ENCODE measurements around the gene TMEM19. TPM values are rescaled to one million over a fixed set of nuclear protein-coding genes. Genes with fewer than 3 reads are reported as not detected.
"Not testable (repeated sequence)": the region's sequence is repeated elsewhere in the genome, so short reads cannot be mapped to it uniquely, and the experiment has no call there.

TMEM19 gene
- total and polyA plus RNA-seq, 4 experiments from 2014 or later: 10.5 to 49.0 (median 21.1) TPM

GRCh38 chr12:71682466-71682865 is 3.4 kb upstream of the TMEM19 start:
- ChIA-PET CTCF (ENCODE audit: partially characterized antibody) (no interaction called here), POLR2A (ENCODE audit: partially characterized antibody) (no interaction called here)
- Histone ChIP-seq H3K36me3 (ENCODE audit: insufficient read depth, low read length) (no peaks in the 10 kb centered on the region), H3K4me3 (ENCODE audit: low read length in 2 of 2) (no peak overlapping the region), H3K4me1 (ENCODE audit: insufficient read depth, low read length) (peaks cover 19% of the 10 kb centered on the region), H3K27me3 (ENCODE audit: insufficient read depth, low read length) (no peaks in the 10 kb centered on the region), H3K27ac (ENCODE audit: low read depth, low read length) (no peak overlapping the region), H3K9me3 (ENCODE audit: control insufficient read depth in 1 of 2, low read length in 2 of 2) (no peaks in the 10 kb centered on the region)
- Mint-ChIP-seq H3K36me3 (peaks cover 0 to 7% of the 10 kb centered on the region in 2 donors), H3K4me1 (peaks cover under 1 to 16% (median 6%) of the 10 kb centered on the region in 4 donors), H3K4me3 (no peak overlapping the region), H3K27ac (no peak overlapping the region), H3K9me3 (no peaks in the 10 kb centered on the region), H3K27me3 (no peaks in the 10 kb centered on the region)
- no peak for DNase-seq
- intact Hi-C loops (cut with micrococcal nuclease): no loop called here

DNA sequence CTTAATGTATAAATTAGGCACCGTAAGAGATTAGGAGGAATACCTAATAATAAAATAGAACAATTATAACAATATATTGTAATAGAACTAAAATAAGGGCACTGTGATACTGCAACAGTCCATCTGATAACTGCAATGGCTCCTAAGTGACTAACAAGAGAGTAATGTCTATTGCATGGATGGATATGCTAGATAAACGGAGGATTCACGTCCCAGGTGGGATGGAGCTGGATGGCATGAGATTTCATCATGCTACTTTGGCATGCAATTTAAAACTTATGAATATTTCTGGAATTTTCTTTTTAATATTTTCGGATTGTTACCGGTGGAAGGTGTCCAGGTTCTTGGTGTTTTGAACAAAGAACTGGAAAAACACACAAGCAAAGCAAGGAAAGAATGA is 2.2 kb upstream of the TMEM19 start:
- H3K36me3 Mint-ChIP-seq: peaks cover 0 to 7% of the 10 kb centered on the region in 2 donors
- intact Hi-C loops (cut with micrococcal nuclease): no loop called here
- peaks cover 10 to 28% (median 13%) of the 10 kb centered on the region in 4 donors for H3K4me1 Mint-ChIP-seq
- CTCF ChIA-PET (ENCODE audit: partially characterized antibody): interaction anchor here (1.0 to 1.2 kb wide), 2 partner anchors 19 to 22 kb away, joined by 3 read pairs; partner anchors contain the start of gene THAP2
- no peaks in the 10 kb centered on the region for H3K9me3 ChIP-seq (ENCODE audit: control insufficient read depth in 1 of 2, low read length in 2 of 2)
- H3K27me3 ChIP-seq (ENCODE audit: insufficient read depth, low read length): no peaks in the 10 kb centered on the region
- H3K36me3 ChIP-seq (ENCODE audit: insufficient read depth, low read length): no peaks in the 10 kb centered on the region
- H3K9me3 Mint-ChIP-seq: no peaks in the 10 kb centered on the region
- POLR2A ChIA-PET (ENCODE audit: partially characterized antibody): interaction anchor here (5.7 kb wide), 1 partner anchor 20 kb away, joined by 233 read pairs; the partner anchor contains the start of genes THAP2 and ZFC3H1
- H3K27ac ChIP-seq (ENCODE audit: low read depth, low read length): no peak overlapping the region
- no peak overlapping the region for H3K4me3 ChIP-seq (ENCODE audit: low read length in 2 of 2)
- H3K4me1 ChIP-seq (ENCODE audit: insufficient read depth, low read length): peaks cover 27% of the 10 kb centered on the region
- peak overlapping the region in 2 of 8 donors; percentile 27 to 43 for H3K4me3 Mint-ChIP-seq
- no peak for DNase-seq
- no peaks in the 10 kb centered on the region for H3K27me3 Mint-ChIP-seq
- peak overlapping the region in 1 of 7 donors; percentile 30 for H3K27ac Mint-ChIP-seq

GRCh38 chr12:71684081-71684480 is 1.8 kb upstream of the TMEM19 start:
- Histone ChIP-seq H3K27ac (ENCODE audit: low read depth, low read length) (no peak overlapping the region), H3K4me1 (ENCODE audit: insufficient read depth, low read length) (peaks cover 27% of the 10 kb centered on the region), H3K27me3 (ENCODE audit: insufficient read depth, low read length) (no peaks in the 10 kb centered on the region), H3K9me3 (ENCODE audit: control insufficient read depth in 1 of 2, low read length in 2 of 2) (no peaks in the 10 kb centered on the region), H3K36me3 (ENCODE audit: insufficient read depth, low read length) (no peaks in the 10 kb centered on the region), H3K4me3 (ENCODE audit: low read length in 2 of 2) (no peak overlapping the region)
- Mint-ChIP-seq H3K4me3 (peak overlapping the region in 4 of 8 donors; percentile 29 to 50 (median 44)), H3K27ac (peak overlapping the region in 4 of 7 donors; percentile 30 to 85 (median 46)), H3K36me3 (peaks cover 0 to 7% of the 10 kb centered on the region in 2 donors), H3K9me3 (no peaks in the 10 kb centered on the region), H3K4me1 (peaks cover 10 to 32% (median 13%) of the 10 kb centered on the region in 4 donors), H3K27me3 (no peaks in the 10 kb centered on the region)
- intact Hi-C loops (cut with micrococcal nuclease): no loop called here
- POLR2A ChIA-PET (ENCODE audit: partially characterized antibody): interaction anchor here (0.9 to 5.7 kb wide), 3 partner anchors 14 to 71 kb away, joined by 3 to 233 read pairs (median 28); partner anchors contain the start of genes RAB21, THAP2 and ZFC3H1
- peak in 4 of 5 donors; percentile 11 to 40 (median 18) for DNase-seq
- CTCF ChIA-PET (ENCODE audit: partially characterized antibody): interaction anchor here (1.0 to 4.3 kb wide), 7 partner anchors 20 to 156 kb away, joined by 3 to 60 read pairs (median 5); partner anchors contain the start of genes THAP2 and ZFC3H1

GRCh38 chr12:71685312-71685906 is 473 bp upstream of the TMEM19 start:
- H3K36me3 Mint-ChIP-seq: peaks cover 0 to 7% of the 10 kb centered on the region in 2 donors
- CTCF ChIA-PET (ENCODE audit: partially characterized antibody): interaction anchor here (0.7 to 4.3 kb wide), 14 partner anchors 10 to 332 kb away, joined by 3 to 60 read pairs (median 5); partner anchors contain the start of genes RAB21, THAP2 and ZFC3H1

GRCh38 chr12:71686658-71687025 is 760 bp downstream of the TMEM19 start:
- no peaks in the 10 kb centered on the region for H3K9me3 Mint-ChIP-seq
- H3K4me3 ChIP-seq (ENCODE audit: low read length in 2 of 2): peak overlapping the region; percentile 47 to 73
- peak overlapping the region; percentile 80 to 98 (median 95) for H3K27ac Mint-ChIP-seq
- ChIA-PET POLR2A (ENCODE audit: partially characterized antibody) (interaction anchor here (0.8 to 5.7 kb wide), 14 partner anchors 10 to 160 kb away, joined by 3 to 233 read pairs (median 4); partner anchors contain the start of genes RAB21, TBC1D15, THAP2 and ZFC3H1), CTCF (ENCODE audit: partially characterized antibody) (interaction anchor here (0.8 to 4.3 kb wide), 10 partner anchors 9 to 330 kb away, joined by 3 to 60 read pairs (median 5); partner anchors contain the start of genes RAB21, THAP2 and ZFC3H1)
- no peaks in the 10 kb centered on the region for H3K36me3 ChIP-seq (ENCODE audit: insufficient read depth, low read length)
- H3K36me3 Mint-ChIP-seq: peaks cover 6 to 7% of the 10 kb centered on the region in 2 donors
- intact Hi-C loops (cut with micrococcal nuclease): loop anchor here (1.0 kb wide), 3 partner anchors 22 to 153 kb away; partner anchors contain the start of genes RAB21, TBC1D15 and THAP2
- H3K27ac ChIP-seq (ENCODE audit: low read depth, low read length): peak overlapping the region; percentile 72
- no peaks in the 10 kb centered on the region for H3K9me3 ChIP-seq (ENCODE audit: control insufficient read depth in 1 of 2, low read length in 2 of 2)
- no peaks in the 10 kb centered on the region for H3K27me3 Mint-ChIP-seq
- H3K27me3 ChIP-seq (ENCODE audit: insufficient read depth, low read length): no peaks in the 10 kb centered on the region
- peaks cover 27% of the 10 kb centered on the region for H3K4me1 ChIP-seq (ENCODE audit: insufficient read depth, low read length)
- DNase-seq: no peak
- H3K4me3 Mint-ChIP-seq: peak overlapping the region; percentile 92 to 99 (median 96)
- H3K4me1 Mint-ChIP-seq: peaks cover 10 to 32% (median 17%) of the 10 kb centered on the region in 4 donors

More at GRCh38 chr12:71685312-71685906, 473 bp upstream of the TMEM19 start:
- H3K4me3 Mint-ChIP-seq: peak overlapping the region; percentile 92 to 99 (median 96)
- peak in 1 of 5 donors; percentile 36 for DNase-seq
- peaks cover 10 to 32% (median 17%) of the 10 kb centered on the region in 4 donors for H3K4me1 Mint-ChIP-seq
- no peaks in the 10 kb centered on the region for H3K36me3 ChIP-seq (ENCODE audit: insufficient read depth, low read length)
- no peaks in the 10 kb centered on the region for H3K9me3 Mint-ChIP-seq
- H3K4me1 ChIP-seq (ENCODE audit: insufficient read depth, low read length): peaks cover 27% of the 10 kb centered on the region
- no peaks in the 10 kb centered on the region for H3K9me3 ChIP-seq (ENCODE audit: control insufficient read depth in 1 of 2, low read length in 2 of 2)
- H3K4me3 ChIP-seq (ENCODE audit: low read length in 2 of 2): peak overlapping the region; percentile 47 to 73
- no peaks in the 10 kb centered on the region for H3K27me3 Mint-ChIP-seq
- intact Hi-C loops (cut with micrococcal nuclease): no loop called here
- H3K27ac Mint-ChIP-seq: peak overlapping the region; percentile 80 to 98 (median 95)
- POLR2A ChIA-PET (ENCODE audit: partially characterized antibody): interaction anchor here (0.7 to 5.7 kb wide), 15 partner anchors 8 to 154 kb away, joined by 3 to 233 read pairs (median 4); partner anchors contain the start of genes RAB21, TBC1D15, THAP2 and ZFC3H1
- H3K27ac ChIP-seq (ENCODE audit: low read depth, low read length): peak overlapping the region; percentile 72
- H3K27me3 ChIP-seq (ENCODE audit: insufficient read depth, low read length): no peaks in the 10 kb centered on the region

- intact Hi-C loops (cut with micrococcal nuclease); H3K9me3 ChIP-seq (ENCODE audit: control insufficient read depth in 1 of 2, low read length in 2 of 2); H3K9me3 Mint-ChIP-seq; H3K36me3 ChIP-seq (ENCODE audit: insufficient read depth, low read length); H3K27ac ChIP-seq (ENCODE audit: low read depth, low read length); DNase-seq; H3K27me3 Mint-ChIP-seq; H3K27me3 ChIP-seq (ENCODE audit: insufficient read depth, low read length); H3K4me3 ChIP-seq (ENCODE audit: low read length in 2 of 2); H3K27ac Mint-ChIP-seq: not testable (repeated sequence)
- peak overlapping the region in 5 of 8 donors; percentile 13 to 99 (median 43) for H3K4me3 Mint-ChIP-seq
- ChIA-PET POLR2A (ENCODE audit: partially characterized antibody) (interaction anchor here (0.7 to 5.7 kb wide), 7 partner anchors 17 to 159 kb away, joined by 3 to 233 read pairs (median 14); partner anchors contain the start of genes RAB21, TBC1D15, THAP2 and ZFC3H1), CTCF (ENCODE audit: partially characterized antibody) (interaction anchor here (1.2 to 4.3 kb wide), 5 partner anchors 9 to 60 kb away, joined by 4 to 60 read pairs (median 19); partner anchors contain the start of genes THAP2 and ZFC3H1)
- H3K4me1 Mint-ChIP-seq: peaks cover 10 to 32% (median 19%) of the 10 kb centered on the region in 4 donors
- peaks cover 9 to 10% of the 10 kb centered on the region in 2 donors for H3K36me3 Mint-ChIP-seq
- H3K4me1 ChIP-seq (ENCODE audit: insufficient read depth, low read length): peaks cover 27% of the 10 kb centered on the region
Observed at GRCh38 chr12:71687172-71687571, 1.3 kb downstream of the TMEM19 start.

Data from CD4-positive, alpha-beta memory T cell (primary cell).